ENCODE results near the gene KRT35. TPM values are rescaled to one million over a fixed set of nuclear protein-coding genes. Genes with fewer than 3 reads are reported as not detected.

Gene KRT35
- total and polyA plus RNA-seq, 2 donors (not counting 3 experiments of a cell fraction or from before 2014, with no cell fraction given), result not detected

- Histone ChIP-seq H3K79me2 (ENCODE audit: control insufficient read depth, insufficient read depth, low read length) (no peaks in the 10 kb centered on the region), H3K9ac (replicated peaks; ENCODE audit: extremely low read depth, insufficient read depth, low read length) (no peak overlapping the region), H3K4me3 (replicated peaks in 1 of 3; ENCODE audit: insufficient read depth in 1 of 3, low read depth in 1 of 3, low read length in 3 of 3) (no peak overlapping the region), H3K27ac (ENCODE audit: insufficient read depth, low read depth, low read length) (no peak overlapping the region), H3K9me1 (replicated peaks; ENCODE audit: control insufficient read depth, extremely low read depth, insufficient read depth, low read length) (no peaks in the 10 kb centered on the region), H4K20me1 (replicated peaks; ENCODE audit: control insufficient read depth, extremely low read depth, insufficient read depth, low read length) (no peaks in the 10 kb centered on the region), H3K4me1 (ENCODE audit: control insufficient read depth, extremely low read depth, insufficient read depth, low read length) (peaks cover 19% of the 10 kb centered on the region), H2AFZ (ENCODE audit: low read depth, low read length) (peak overlapping the region; percentile 66), H3K27me3 (ENCODE audit: control insufficient read depth in 2 of 2, insufficient read depth in 2 of 2, low read length in 2 of 2) (no peaks in the 10 kb centered on the region), H3K4me2 (ENCODE audit: insufficient read depth, low read length) (no peak overlapping the region), H3K36me3 (ENCODE audit: control insufficient read depth in 2 of 2, extremely low read depth in 1 of 2, insufficient read depth in 2 of 2, low read length in 2 of 2) (no peaks in the 10 kb centered on the region), H3K9me3 (replicated peaks; ENCODE audit: control insufficient read depth, insufficient read depth, low read length) (no peaks in the 10 kb centered on the region)
- TF ChIP-seq FOS (IDR thresholded peaks at IDR 0.05; ENCODE audit: borderline replicate concordance, insufficient read depth, low read length) (no peak), JUN (IDR thresholded peaks at IDR 0.05; ENCODE audit: borderline replicate concordance, insufficient read depth, insufficient read length, low read depth) (no peak), MYC (IDR thresholded peaks at IDR 0.05; ENCODE audit: low read depth, low read length) (no peak), POLR2AphosphoS5 (IDR thresholded peaks at IDR 0.05; ENCODE audit: insufficient read depth, low read depth, low read length) (no peak), MAX (IDR thresholded peaks at IDR 0.05; ENCODE audit: insufficient read depth, insufficient read length) (no peak), EZH2 (IDR thresholded peaks at IDR 0.05; ENCODE audit: borderline replicate concordance, low read depth, low read length, severe bottlenecking) (no peak), POLR2A (IDR thresholded peaks at IDR 0.05; ENCODE audit: low read depth, low read length) (no peak), GATA2 (IDR thresholded peaks at IDR 0.05; ENCODE audit: insufficient read depth, insufficient read length, low read depth, low read length) (no peak)
- TF ChIP-seq, protein P1, sequence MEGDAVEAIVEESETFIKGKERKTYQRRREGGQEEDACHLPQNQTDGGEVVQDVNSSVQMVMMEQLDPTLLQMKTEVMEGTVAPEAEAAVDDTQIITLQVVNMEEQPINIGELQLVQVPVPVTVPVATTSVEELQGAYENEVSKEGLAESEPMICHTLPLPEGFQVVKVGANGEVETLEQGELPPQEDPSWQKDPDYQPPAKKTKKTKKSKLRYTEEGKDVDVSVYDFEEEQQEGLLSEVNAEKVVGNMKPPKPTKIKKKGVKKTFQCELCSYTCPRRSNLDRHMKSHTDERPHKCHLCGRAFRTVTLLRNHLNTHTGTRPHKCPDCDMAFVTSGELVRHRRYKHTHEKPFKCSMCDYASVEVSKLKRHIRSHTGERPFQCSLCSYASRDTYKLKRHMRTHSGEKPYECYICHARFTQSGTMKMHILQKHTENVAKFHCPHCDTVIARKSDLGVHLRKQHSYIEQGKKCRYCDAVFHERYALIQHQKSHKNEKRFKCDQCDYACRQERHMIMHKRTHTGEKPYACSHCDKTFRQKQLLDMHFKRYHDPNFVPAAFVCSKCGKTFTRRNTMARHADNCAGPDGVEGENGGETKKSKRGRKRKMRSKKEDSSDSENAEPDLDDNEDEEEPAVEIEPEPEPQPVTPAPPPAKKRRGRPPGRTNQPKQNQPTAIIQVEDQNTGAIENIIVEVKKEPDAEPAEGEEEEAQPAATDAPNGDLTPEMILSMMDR (IDR thresholded peaks at IDR 0.05; ENCODE audit: extremely low read depth in 1 of 2, insufficient read depth in 1 of 2, low read depth in 1 of 2, low read length in 2 of 2), result no peak
- FAIRE-seq (no peak), DNase-seq (ENCODE audit: low read depth, low spot score) (no peak)
- no TSS peak for BruUV-seq (replicated peaks)
- intact Hi-C loops (cut with micrococcal nuclease), result loop anchor here (10.0 kb wide), 2 partner anchors 95 to 695 kb away; no protein-coding TSS in a partner anchor
- POLR2A ChIA-PET, result no interaction called here
- dilution Hi-C loops (cut with MboI; ENCODE audit: extremely low pct_ligation_motif_present, low sequenced_read_pairs), result no loop called here
- CTCF ChIA-PET, result interaction anchor here (0.9 to 22.3 kb wide), 5 partner anchors 12 to 168 kb away, joined by 4 to 350 read pairs (median 6); no protein-coding TSS in a partner anchor
Observed at GRCh38 chr17:41499714-41500113, 18.8 kb upstream of the KRT35 start.
